Measurements from ENCODE around the gene CLEC20A.
A peak's percentile ranks its signal among the peaks of the same experiment; 100 is the strongest.

Gene CLEC20A

GRCh38 chr1:178496410-178497135, at the start of gene CLEC20A:
Gene CLEC20A, minus strand, starts transcription at chr1:178496964. Its CDS starts 25 bp downstream, at chr1:178496939.
- DNase-seq (ENCODE audit: low spot score) = no peak

- no peak for DNase-seq (ENCODE audit: low spot score)
Observed at GRCh38 chr1:178544531-178544930, 47.8 kb upstream of the CLEC20A start.

DNA sequence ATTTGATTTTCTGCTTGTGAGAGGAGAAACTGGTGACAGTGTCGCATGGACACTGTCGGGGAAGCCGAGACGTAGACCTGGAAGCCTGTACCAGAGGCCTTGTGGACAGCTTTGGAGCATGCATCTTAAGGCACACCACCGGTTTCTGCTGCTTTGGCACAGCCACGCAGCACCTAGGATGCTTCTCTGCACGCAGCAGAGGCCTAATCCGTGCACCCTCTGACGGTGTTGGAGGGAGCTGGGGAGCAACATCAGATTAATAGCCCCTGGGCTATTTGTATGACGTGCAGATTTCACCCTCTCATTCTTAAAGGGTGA, 46.5 kb upstream of the CLEC20A start:
- no peak for DNase-seq (ENCODE audit: low spot score)

- DNase-seq (ENCODE audit: low spot score) = peak; percentile 99
Observed at GRCh38 chr1:178542554-178543289, 46.0 kb upstream of the CLEC20A start.

DNA sequence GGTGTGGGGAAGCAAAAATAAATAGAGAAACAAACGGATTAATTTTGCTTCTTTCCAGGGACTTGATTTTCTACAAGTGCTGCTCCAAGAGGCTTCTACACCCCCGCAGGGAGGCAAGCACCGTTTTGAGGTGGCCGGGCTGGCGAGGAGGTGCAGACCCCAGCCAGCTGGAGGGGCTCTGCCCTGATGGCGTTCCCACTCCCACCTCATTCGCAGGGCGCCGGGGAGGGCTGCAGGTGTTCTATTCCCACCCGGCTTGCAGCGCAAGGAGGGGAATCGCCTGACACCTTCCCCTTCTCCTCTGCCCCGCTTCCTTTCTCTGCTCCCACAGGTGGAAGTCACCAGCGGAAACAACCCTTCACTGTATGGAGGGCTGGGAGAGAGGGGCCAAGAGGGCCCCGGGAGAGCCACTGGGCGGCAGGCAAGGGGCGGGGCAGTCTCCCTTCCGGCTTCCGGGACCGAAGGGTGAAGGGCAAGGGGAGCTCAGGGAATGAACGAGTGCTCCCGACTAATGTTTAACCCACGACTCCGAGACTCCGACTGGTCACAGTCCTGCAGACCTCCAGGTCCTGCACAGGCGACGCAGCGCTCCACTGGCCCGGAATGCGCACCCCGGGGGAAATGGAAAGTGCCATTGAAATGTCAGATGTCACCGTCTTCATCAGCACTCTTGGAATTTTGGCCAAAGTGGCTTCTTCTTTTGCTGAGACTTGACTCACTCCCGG, 45.2 kb upstream of the CLEC20A start:
- no peak for DNase-seq (ENCODE audit: low spot score)

DNA sequence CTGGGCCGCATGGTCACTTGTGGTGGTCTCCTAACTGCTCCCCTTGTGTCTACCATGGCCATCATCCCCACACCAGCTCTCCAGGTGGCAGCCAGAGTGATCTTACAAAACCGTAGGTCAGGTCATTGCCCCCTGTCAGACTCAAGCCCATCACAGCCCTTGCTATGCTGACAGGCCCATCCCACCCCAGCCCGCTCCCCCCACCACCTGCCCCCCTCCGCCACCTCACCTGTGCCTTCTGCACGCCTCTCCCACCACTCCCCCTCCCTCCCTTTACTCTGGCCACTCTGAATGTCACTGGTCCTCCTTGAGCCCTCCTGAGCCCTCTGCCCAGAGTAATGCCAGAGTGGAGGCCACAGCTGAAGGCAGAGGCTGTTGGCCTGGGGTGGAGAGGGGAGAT, 44.6 kb upstream of the CLEC20A start:
- no peak for DNase-seq (ENCODE audit: low spot score)

DNA sequence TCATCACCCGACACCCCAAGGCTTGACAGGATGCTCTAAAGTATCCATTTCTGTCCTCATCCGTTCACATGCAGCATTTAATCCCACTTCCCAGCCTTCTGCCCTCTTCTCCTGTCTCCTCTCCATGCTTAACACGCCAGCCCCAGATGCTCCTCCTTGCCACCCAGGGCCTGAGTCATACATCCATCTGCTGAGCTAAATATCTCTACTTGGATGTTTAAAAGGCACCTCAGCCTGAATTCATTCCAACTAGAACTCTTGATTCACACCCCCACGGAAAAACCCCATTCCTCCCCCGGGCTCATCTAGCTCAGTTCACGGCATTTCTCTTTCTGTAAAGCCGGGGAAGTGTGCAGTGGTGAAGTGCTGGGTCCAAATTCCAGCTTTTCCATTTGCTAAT, 43.9 kb upstream of the CLEC20A start:
- no peak for DNase-seq (ENCODE audit: low spot score)

DNA sequence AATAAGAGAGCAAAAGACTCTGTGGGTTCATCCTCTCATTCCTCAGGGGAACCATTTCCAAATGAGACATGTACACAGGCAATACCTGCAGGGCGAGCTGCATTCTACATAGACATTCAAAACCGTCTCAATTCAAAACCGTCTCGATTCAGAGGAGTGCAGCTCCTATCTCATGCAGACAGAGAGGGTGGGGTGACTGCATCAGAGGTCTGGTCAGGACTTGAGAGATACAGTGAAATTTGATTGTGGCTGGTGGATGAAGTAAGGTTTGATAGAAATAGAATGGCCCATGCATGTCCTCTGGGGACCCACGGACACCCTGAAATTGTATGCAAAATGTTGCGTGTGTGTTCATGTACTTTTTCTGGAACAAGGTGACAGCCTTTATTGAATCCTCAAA, 43.4 kb upstream of the CLEC20A start:
- DNase-seq (ENCODE audit: low spot score) = no peak

GRCh38 chr1:178539291-178539690, 42.5 kb upstream of the CLEC20A start:
- DNase-seq (ENCODE audit: low spot score) = no peak

- no peak for DNase-seq (ENCODE audit: low spot score)
Observed at GRCh38 chr1:178538192-178538916, 41.6 kb upstream of the CLEC20A start.

DNA sequence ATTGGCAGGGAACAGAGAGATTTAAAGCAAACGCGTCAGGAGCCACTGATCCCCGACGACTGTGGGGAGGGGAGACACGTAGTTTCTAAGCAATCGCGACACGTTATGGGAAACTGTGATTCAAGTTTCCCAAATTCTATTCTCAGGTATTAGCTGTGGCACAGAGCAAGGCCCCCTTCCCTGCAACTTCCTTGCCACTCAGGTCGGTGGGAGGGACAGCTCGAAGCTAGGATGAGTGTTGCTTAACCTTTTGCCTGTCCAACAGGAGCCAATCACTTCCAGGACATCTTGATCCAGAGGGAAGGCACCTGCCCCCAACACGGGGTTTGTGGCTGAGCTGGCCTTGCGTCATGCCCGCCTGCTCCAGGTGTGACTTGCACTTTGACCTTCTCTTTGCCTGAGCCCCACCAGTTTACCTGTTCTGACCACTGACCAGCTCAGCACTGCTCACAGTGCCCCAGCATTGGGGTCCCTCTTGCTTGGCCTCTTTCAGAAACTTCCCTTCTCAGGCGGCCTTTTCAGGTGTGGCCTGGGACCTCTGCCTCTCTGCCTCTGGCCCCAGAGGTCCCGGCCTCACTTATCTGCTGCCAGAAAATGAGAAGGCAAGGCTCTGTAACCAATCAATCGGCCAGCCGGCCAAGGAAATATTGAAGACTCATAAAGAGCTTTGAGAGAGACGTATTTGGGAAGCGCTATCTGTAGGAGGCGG, 40.8 kb upstream of the CLEC20A start:
- no peak for DNase-seq (ENCODE audit: low spot score)

- DNase-seq (ENCODE audit: low spot score) = no peak
Observed at GRCh38 chr1:178536844-178537371, 40.1 kb upstream of the CLEC20A start.

DNA sequence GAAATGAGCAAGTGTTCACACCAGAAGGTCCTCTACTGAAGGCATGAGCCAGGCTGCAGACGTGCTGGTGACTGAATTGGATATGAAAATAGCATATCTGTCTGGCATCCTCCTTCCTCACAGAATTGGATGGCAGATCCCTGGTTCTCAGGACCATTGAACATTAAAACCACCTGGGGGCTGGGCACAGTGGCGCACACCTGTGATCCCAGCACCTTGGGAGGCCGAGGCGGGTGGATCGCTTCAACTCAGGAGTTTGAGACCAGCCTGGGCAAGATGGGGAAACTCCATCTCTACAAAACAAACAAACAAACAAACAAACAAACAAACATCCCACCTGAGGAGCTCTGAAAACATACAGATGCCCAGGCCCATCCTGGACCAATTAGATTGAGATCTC, 39.6 kb upstream of the CLEC20A start:
- no peak for DNase-seq (ENCODE audit: low spot score)

DNA sequence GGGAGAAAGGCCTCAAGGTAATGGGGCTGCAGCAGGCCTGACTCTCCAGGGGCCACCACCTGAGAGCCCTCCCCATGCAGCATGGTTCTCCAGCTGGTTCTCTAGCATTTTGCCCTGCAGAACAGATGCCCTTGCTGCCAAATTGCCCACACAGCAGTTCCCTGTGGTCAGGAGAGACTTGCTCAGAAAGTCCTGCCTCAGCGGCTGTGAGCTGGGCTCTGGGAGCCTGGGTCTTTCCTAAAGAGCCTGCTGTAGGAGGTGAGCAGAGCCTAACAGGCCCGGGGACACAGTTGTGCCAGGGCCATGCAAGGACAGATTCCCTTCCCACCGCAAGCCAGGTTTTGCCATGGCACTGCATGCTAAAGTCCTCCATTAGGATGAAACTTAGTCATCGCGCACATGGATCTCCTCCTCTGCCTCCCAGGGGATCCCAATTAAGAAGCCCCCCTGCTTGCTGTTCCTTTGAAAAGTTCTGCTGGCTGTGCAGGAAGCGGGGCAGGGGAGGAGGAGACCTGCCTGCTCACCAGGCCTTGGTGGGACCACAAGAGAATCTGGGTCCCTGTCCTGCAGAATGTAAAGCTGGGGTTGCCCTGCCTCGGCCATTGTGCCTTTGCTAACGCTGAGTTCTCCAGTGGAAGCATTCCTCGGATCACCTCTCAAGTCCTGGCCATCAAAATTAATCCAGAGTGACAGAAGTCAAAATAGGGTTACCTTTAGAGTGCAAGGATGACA, 37.5 kb upstream of the CLEC20A start:
- DNase-seq (ENCODE audit: low spot score) = no peak

GRCh38 chr1:178533121-178533946, 36.6 kb upstream of the CLEC20A start:
- DNase-seq (ENCODE audit: low spot score) = peak; percentile 48

- DNase-seq (ENCODE audit: low spot score) = peak; percentile 85
Observed at GRCh38 chr1:178532392-178532791, 35.6 kb upstream of the CLEC20A start.

DNA sequence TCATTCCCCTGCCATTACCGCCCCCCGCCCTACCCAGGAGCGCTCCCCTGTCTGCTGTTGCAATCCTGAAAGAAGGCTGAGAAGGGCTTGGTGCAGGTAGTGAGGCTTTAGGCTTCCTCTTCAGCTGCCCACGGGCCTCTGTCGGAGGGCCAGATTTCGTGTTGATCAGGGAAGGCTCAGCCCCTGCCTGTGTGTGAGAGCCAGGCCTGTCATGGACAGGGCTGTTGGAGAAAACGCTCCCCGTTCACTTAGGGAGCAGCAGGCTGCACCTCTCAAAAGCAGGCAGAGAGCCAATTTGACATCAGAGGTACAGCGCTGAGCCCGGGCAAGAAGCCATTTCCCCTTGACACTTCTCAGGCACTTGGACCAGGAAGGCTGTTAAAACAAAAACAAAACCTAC, 35.1 kb upstream of the CLEC20A start:
- peak; percentile 61 for DNase-seq (ENCODE audit: low spot score)

GRCh38 chr1:178530502-178530901, 33.7 kb upstream of the CLEC20A start:
- no peak for DNase-seq (ENCODE audit: low spot score)

- DNase-seq (ENCODE audit: low spot score) = peak; percentile 23
Observed at GRCh38 chr1:178530037-178530402, 33.3 kb upstream of the CLEC20A start.

Data from left forelimb (tissue), 1 donor.